Measurements from ENCODE around the gene DDX53.

DDX53 gene

DNA sequence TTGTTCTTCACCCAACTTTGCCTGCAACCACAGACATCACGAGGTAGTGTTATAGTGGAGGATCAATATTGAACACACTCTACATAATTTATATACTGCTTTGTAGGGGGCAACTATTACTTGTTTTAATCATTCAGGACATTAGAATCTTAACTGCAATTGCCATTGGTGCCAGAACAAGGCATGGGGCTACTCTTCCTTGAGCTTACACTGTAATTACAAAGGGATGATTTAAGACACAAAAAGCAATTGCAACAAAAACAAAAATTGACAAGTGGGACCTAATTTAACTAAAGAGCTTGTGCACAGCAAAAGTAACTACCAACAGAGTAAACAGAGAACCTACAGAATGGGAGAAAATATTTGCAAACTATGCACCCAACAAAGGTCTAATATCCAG lies 24.0 kb upstream of the DDX53 start:
- no peak overlapping the region for H3K27ac ChIP-seq (ENCODE audit: low read length)
- no peaks in the 10 kb centered on the region for H3K9me3 ChIP-seq (ENCODE audit: control insufficient read depth, insufficient read depth, low read length)
- no CpG with 5 or more reads among the region's 1 CpG for WGBS (ENCODE audit: insufficient coverage, insufficient read length)
- no peaks in the 10 kb centered on the region for H3K4me1 ChIP-seq (ENCODE audit: control insufficient read depth, insufficient read depth, low read length)
- no peak for DNase-seq (ENCODE audit: low read depth, low spot score)
- H3K36me3 ChIP-seq (ENCODE audit: control insufficient read depth, insufficient read depth, low read length): no peaks in the 10 kb centered on the region
- H3K27me3 ChIP-seq (ENCODE audit: control insufficient read depth, insufficient read depth, low read length): no peaks in the 10 kb centered on the region
- no peak overlapping the region for H3K4me3 ChIP-seq (ENCODE audit: low read length)

DNA sequence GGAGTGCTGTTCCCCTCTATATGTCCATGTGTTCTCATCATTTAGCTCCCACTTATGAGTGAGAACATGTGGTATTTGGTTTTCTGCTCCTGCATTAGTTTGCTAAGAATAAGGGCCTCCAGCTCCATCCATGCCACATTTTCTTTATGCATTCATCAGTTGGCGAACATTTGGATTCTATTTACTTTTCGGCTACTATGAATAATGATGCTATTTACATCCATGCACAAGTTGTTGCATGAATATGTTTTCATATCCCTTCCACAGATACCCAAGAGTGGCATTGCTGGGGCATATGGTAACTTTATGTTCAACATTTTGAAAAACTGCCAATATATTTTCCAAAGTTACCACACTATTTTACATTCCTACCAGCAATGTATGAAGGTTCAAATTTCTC lies 13.8 kb upstream of the DDX53 start:
- Histone ChIP-seq H3K9me3 (ENCODE audit: control insufficient read depth, insufficient read depth, low read length) (no peaks in the 10 kb centered on the region), H3K27ac (ENCODE audit: low read length) (no peak overlapping the region), H3K27me3 (ENCODE audit: control insufficient read depth, insufficient read depth, low read length) (no peaks in the 10 kb centered on the region), H3K4me1 (ENCODE audit: control insufficient read depth, insufficient read depth, low read length) (no peaks in the 10 kb centered on the region), H3K36me3 (ENCODE audit: control insufficient read depth, insufficient read depth, low read length) (no peaks in the 10 kb centered on the region), H3K4me3 (ENCODE audit: low read length) (no peak overlapping the region)
- DNase-seq (ENCODE audit: low read depth, low spot score): no peak
- no CpG with 5 or more reads among the region's 2 CpGs for WGBS (ENCODE audit: insufficient coverage, insufficient read length)

DNA sequence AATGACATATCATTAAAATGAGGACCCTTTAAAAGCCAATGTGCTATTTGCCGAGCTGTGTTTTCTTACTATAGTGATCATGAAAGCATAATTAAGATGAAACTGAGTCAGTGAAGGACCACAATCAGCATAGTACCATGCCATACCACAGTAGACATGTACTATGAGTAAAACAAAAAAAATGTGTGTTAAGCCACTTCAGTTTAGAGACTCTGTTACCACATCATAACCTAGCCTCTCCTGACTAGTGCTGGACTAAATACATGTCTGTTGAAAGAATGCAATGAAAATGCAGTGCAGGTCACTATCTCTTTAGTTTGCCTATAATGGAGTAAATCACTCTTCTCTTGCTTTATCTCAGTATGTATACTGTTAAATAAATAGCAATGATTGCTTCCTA lies 12.3 kb upstream of the DDX53 start:
- Histone ChIP-seq H3K36me3 (ENCODE audit: control insufficient read depth, insufficient read depth, low read length) (no peaks in the 10 kb centered on the region), H3K27me3 (ENCODE audit: control insufficient read depth, insufficient read depth, low read length) (no peaks in the 10 kb centered on the region), H3K4me1 (ENCODE audit: control insufficient read depth, insufficient read depth, low read length) (no peaks in the 10 kb centered on the region), H3K27ac (ENCODE audit: low read length) (no peak overlapping the region), H3K9me3 (ENCODE audit: control insufficient read depth, insufficient read depth, low read length) (no peaks in the 10 kb centered on the region), H3K4me3 (ENCODE audit: low read length) (no peak overlapping the region)
- no CpG with 5 or more reads among the region's 1 CpG for WGBS (ENCODE audit: insufficient coverage, insufficient read length)
- no peak for DNase-seq (ENCODE audit: low read depth, low spot score)

DNA sequence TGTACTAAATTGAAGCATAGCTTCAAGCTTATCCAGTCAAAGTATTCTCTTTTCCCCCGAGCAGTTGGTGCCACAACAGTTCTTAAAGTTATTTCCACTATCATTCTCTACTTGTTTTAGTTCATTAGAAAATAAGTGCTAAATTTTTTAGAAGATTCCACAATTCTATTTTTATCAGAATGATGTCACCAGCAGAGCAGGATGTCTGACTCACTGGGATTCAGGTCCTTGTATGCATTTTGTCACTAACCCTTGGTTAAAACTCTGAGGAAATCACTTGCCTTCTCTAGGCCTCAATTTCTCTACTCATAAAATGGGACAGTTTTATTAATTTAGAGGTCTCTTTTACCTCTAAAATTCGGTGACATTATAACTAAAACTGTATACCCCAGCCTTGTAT lies 3.4 kb downstream of the DDX53 start:
- WGBS (ENCODE audit: insufficient coverage, insufficient read length): no CpG with 5 or more reads among the region's 2 CpGs
- H3K4me3 ChIP-seq (ENCODE audit: low read length): no peak overlapping the region
- no peaks in the 10 kb centered on the region for H3K4me1 ChIP-seq (ENCODE audit: control insufficient read depth, insufficient read depth, low read length)
- DNase-seq (ENCODE audit: low read depth, low spot score): no peak
- no peaks in the 10 kb centered on the region for H3K36me3 ChIP-seq (ENCODE audit: control insufficient read depth, insufficient read depth, low read length)
- no peak overlapping the region for H3K27ac ChIP-seq (ENCODE audit: low read length)
- no peaks in the 10 kb centered on the region for H3K27me3 ChIP-seq (ENCODE audit: control insufficient read depth, insufficient read depth, low read length)
- no peaks in the 10 kb centered on the region for H3K9me3 ChIP-seq (ENCODE audit: control insufficient read depth, insufficient read depth, low read length)

DNA sequence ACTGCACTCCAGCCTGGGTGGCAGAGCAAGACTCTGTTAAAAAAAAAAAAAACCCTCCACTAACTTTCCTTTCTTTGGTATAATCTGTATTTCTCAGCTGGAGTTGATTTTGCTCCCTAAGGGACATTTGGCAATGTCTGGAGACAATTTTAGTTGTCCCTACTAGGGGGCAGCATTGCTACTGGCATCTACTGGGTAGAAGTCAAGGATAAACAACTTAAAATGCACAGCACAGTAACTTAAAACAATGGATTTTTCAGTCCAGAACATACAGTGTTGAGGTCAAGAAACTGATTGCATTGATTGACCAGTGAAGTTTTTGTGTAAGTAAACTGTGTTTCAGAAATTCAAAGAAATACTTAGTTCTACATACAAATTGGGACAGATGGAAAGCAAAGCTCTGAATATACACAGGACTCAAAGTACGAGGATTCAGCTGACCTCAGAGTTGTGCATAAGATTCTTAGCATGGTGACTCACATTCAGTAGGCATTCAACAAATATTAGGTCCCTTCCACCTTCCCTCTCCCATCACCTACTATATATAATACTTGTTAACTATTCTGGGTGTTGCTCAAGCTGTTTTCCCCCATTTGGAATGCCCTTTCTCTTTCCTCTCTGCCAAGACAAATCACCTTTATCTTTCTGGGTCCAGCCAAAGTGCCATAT lies 8.8 kb downstream of the DDX53 start:
- Histone ChIP-seq H3K4me1 (ENCODE audit: control insufficient read depth, insufficient read depth, low read length) (no peaks in the 10 kb centered on the region), H3K36me3 (ENCODE audit: control insufficient read depth, insufficient read depth, low read length) (no peaks in the 10 kb centered on the region), H3K9me3 (ENCODE audit: control insufficient read depth, insufficient read depth, low read length) (no peaks in the 10 kb centered on the region), H3K4me3 (ENCODE audit: low read length) (no peak overlapping the region), H3K27me3 (ENCODE audit: control insufficient read depth, insufficient read depth, low read length) (no peaks in the 10 kb centered on the region), H3K27ac (ENCODE audit: low read length) (no peak overlapping the region)
- no CpG with 5 or more reads among the region's 1 CpG for WGBS (ENCODE audit: insufficient coverage, insufficient read length)
- DNase-seq (ENCODE audit: low read depth, low spot score): no peak

DNA sequence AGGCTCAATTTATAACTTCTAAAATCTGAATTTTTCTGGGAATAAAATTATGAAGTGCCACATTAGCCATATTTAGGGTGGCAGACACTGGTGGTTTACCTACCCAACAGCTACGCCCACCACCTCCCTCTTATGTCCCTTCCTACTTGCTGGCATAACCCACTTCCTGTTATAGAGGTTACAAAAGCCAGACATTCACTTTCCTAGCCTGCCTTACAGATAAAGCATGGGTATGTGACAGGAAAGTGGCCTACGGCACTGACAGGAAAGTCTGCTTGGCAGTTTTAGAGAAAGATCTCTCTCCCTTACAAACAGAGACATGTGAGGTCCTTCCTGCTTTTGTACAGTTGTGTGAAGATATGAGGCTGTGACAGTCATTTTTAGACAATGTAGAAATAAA lies 12.4 kb downstream of the DDX53 start:
- H3K4me1 ChIP-seq (ENCODE audit: control insufficient read depth, insufficient read depth, low read length): no peaks in the 10 kb centered on the region
- no peak overlapping the region for H3K4me3 ChIP-seq (ENCODE audit: low read length)
- DNase-seq (ENCODE audit: low read depth, low spot score): no peak
- no CpG with 5 or more reads among the region's 2 CpGs for WGBS (ENCODE audit: insufficient coverage, insufficient read length)
- H3K27me3 ChIP-seq (ENCODE audit: control insufficient read depth, insufficient read depth, low read length): no peaks in the 10 kb centered on the region
- H3K27ac ChIP-seq (ENCODE audit: low read length): no peak overlapping the region
- H3K36me3 ChIP-seq (ENCODE audit: control insufficient read depth, insufficient read depth, low read length): no peaks in the 10 kb centered on the region
- no peaks in the 10 kb centered on the region for H3K9me3 ChIP-seq (ENCODE audit: control insufficient read depth, insufficient read depth, low read length)

DNA sequence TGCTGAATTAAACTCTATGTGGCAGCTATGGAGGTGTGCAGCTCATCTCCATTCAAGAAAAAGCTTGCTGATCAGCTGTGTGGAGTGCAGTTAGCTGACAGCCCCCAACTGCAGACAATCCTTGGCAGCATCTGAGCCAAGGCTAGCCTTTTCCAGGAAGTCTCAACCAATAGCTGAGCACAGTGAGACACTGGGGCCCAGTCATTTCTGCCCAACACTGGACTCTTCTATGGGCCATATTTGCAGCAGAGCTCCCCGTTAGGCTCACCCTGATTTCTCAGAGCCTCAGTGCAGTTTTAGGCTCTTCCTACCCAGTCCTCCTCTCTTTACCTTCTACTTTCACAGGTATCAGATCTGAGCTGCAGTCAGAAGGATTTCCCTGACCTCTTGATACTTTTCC lies 12.9 kb downstream of the DDX53 start:
- no peak for DNase-seq (ENCODE audit: low read depth, low spot score)
- no peaks in the 10 kb centered on the region for H3K4me1 ChIP-seq (ENCODE audit: control insufficient read depth, insufficient read depth, low read length)
- H3K9me3 ChIP-seq (ENCODE audit: control insufficient read depth, insufficient read depth, low read length): no peaks in the 10 kb centered on the region
- no CpG with 5 or more reads among the region's 1 CpG for WGBS (ENCODE audit: insufficient coverage, insufficient read length)
- no peaks in the 10 kb centered on the region for H3K36me3 ChIP-seq (ENCODE audit: control insufficient read depth, insufficient read depth, low read length)
- no peak overlapping the region for H3K4me3 ChIP-seq (ENCODE audit: low read length)
- H3K27me3 ChIP-seq (ENCODE audit: control insufficient read depth, insufficient read depth, low read length): no peaks in the 10 kb centered on the region
- no peak overlapping the region for H3K27ac ChIP-seq (ENCODE audit: low read length)

DNA sequence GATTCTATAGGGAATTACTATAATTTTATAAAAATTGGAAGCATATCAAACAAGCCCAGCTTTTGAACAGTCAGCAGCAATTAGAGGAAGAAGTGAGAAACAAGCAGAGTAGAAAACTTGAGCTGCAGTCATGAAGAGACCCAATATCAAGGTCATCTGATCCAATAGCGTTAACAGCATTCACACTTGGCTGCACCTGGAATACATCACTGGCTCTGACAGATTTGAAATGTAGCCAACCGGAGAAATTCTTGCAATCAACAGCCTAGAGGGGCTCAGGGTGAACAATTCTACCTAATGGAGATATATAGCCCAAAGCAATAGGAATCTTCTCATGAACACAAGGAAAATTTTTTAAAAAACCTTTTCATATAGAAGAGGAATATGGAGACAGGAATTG lies 13.6 kb downstream of the DDX53 start:
- H3K9me3 ChIP-seq (ENCODE audit: control insufficient read depth, insufficient read depth, low read length): no peaks in the 10 kb centered on the region
- no peak overlapping the region for H3K4me3 ChIP-seq (ENCODE audit: low read length)
- H3K27me3 ChIP-seq (ENCODE audit: control insufficient read depth, insufficient read depth, low read length): no peaks in the 10 kb centered on the region
- H3K27ac ChIP-seq (ENCODE audit: low read length): no peak overlapping the region
- no peaks in the 10 kb centered on the region for H3K36me3 ChIP-seq (ENCODE audit: control insufficient read depth, insufficient read depth, low read length)
- DNase-seq (ENCODE audit: low read depth, low spot score): no peak
- no CpG with 5 or more reads among the region's 2 CpGs for WGBS (ENCODE audit: insufficient coverage, insufficient read length)
- no peaks in the 10 kb centered on the region for H3K4me1 ChIP-seq (ENCODE audit: control insufficient read depth, insufficient read depth, low read length)

DNA sequence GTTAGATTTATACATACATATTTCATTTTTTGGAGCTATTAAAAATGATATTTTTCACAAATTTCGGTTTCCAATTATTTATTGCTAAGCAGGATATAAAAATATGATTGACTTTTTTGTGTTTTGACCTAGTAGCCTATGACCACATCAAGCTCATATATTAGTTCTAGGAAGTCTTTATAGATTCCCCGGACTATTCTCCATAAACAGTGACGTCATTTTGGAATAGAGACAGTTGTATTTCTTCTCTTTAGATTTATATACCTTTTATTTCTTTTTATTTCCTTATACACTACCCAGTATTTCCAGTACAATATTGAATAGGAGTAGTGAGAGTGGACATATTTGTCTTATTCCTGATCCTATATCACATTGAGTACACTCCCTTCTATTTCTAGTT lies 31.8 kb downstream of the DDX53 start:
- H3K36me3 ChIP-seq (ENCODE audit: control insufficient read depth, insufficient read depth, low read length): no peaks in the 10 kb centered on the region
- no peak overlapping the region for H3K4me3 ChIP-seq (ENCODE audit: low read length)
- WGBS (ENCODE audit: insufficient coverage, insufficient read length): no CpG with 5 or more reads among the region's 3 CpGs
- no peaks in the 10 kb centered on the region for H3K9me3 ChIP-seq (ENCODE audit: control insufficient read depth, insufficient read depth, low read length)
- DNase-seq (ENCODE audit: low read depth, low spot score): no peak
- no peaks in the 10 kb centered on the region for H3K27me3 ChIP-seq (ENCODE audit: control insufficient read depth, insufficient read depth, low read length)
- no peaks in the 10 kb centered on the region for H3K4me1 ChIP-seq (ENCODE audit: control insufficient read depth, insufficient read depth, low read length)
- H3K27ac ChIP-seq (ENCODE audit: low read length): no peak overlapping the region

DNA sequence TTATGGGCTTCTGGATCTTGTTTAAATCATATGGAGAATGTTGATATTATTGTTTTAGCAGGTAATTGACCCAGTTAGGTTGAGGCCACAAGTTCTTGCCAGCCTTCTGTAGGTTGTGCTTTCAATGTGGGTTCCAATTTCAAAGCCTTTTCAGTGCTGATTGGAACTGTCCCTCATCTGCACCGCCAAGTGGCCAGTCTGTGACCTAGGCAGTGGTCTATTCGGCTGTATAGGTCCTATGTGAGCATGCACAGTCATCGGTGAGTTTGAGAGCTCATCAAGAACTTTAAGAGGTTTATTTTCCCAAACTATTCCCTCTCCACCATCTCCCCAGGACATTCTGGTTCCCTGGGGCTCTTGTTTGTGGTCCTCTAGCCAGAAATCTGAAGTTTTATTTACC lies 35.7 kb downstream of the DDX53 start:
- H3K4me1 ChIP-seq (ENCODE audit: control insufficient read depth, insufficient read depth, low read length): no peaks in the 10 kb centered on the region
- no CpG with 5 or more reads among the region's 3 CpGs for WGBS (ENCODE audit: insufficient coverage, insufficient read length)
- H3K4me3 ChIP-seq (ENCODE audit: low read length): no peak overlapping the region
- no peak for DNase-seq (ENCODE audit: low read depth, low spot score)
- no peaks in the 10 kb centered on the region for H3K27me3 ChIP-seq (ENCODE audit: control insufficient read depth, insufficient read depth, low read length)
- no peak overlapping the region for H3K27ac ChIP-seq (ENCODE audit: low read length)
- H3K36me3 ChIP-seq (ENCODE audit: control insufficient read depth, insufficient read depth, low read length): no peaks in the 10 kb centered on the region
- H3K9me3 ChIP-seq (ENCODE audit: control insufficient read depth, insufficient read depth, low read length): no peaks in the 10 kb centered on the region

DNA sequence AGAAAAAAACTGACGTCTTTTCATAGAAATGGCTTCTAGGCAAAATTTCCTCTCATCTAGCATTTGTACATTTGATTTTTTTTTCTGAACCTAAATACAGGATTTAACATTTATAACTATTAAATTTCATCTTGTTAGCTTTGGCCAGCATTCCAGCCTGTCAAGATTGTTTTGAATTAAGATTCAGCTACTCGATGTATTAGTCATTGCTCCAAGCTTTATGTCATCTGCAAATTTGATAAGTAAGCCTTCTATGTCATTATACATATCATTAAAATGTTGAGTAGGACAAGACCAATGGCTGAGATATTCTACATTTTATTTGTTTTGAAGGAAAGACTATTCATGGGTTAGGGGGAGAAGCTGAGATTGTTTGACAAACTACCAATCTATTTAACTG lies 46.7 kb downstream of the DDX53 start:
- no peaks in the 10 kb centered on the region for H3K27me3 ChIP-seq (ENCODE audit: control insufficient read depth, insufficient read depth, low read length)
- WGBS (ENCODE audit: insufficient coverage, insufficient read length): no CpG with 5 or more reads among the region's 2 CpGs
- H3K4me3 ChIP-seq (ENCODE audit: low read length): no peak overlapping the region
- no peaks in the 10 kb centered on the region for H3K9me3 ChIP-seq (ENCODE audit: control insufficient read depth, insufficient read depth, low read length)
- no peak for DNase-seq (ENCODE audit: low read depth, low spot score)
- H3K36me3 ChIP-seq (ENCODE audit: control insufficient read depth, insufficient read depth, low read length): no peaks in the 10 kb centered on the region
- H3K27ac ChIP-seq (ENCODE audit: low read length): no peak overlapping the region
- H3K4me1 ChIP-seq (ENCODE audit: control insufficient read depth, insufficient read depth, low read length): no peaks in the 10 kb centered on the region
